ENCODE data around the gene ZNF638.
A peak's percentile ranks its signal among the peaks of the same experiment; 100 is the strongest.
"Not testable (repeated sequence)": the region's sequence is repeated elsewhere in the genome, so short reads cannot be mapped to it uniquely, and the experiment has no call there.

ZNF638 gene

DNA sequence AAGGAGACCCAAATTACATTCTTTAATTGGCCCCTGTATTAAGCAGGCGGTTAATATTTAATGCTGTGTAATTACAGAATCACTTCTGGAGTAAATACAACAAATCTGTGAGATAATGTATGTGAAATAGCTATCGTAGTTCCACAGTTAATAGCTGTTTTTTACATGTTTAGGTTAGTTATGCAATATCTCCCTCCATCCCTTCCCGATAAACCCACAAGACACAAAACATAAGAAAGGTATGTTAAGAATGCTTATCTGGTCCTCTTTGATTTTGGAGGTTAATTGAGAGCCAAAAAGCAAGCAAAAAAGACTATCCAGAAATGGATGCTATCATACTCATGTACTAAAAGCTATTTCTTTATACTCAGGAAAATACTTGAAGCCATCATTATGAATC is 49.1 kb downstream of the ZNF638 start:
- DNase-seq (ENCODE audit: low read depth) = no peak
- H3K4me3 ChIP-seq (ENCODE audit: low read depth, low read length) = no peak overlapping the region

GRCh38 chr2:71385012-71385411 is 53.4 kb downstream of the ZNF638 start:
- DNase-seq (ENCODE audit: low read depth) = peak; percentile 39
- H3K4me3 ChIP-seq (ENCODE audit: low read depth, low read length) = no peak overlapping the region

DNA sequence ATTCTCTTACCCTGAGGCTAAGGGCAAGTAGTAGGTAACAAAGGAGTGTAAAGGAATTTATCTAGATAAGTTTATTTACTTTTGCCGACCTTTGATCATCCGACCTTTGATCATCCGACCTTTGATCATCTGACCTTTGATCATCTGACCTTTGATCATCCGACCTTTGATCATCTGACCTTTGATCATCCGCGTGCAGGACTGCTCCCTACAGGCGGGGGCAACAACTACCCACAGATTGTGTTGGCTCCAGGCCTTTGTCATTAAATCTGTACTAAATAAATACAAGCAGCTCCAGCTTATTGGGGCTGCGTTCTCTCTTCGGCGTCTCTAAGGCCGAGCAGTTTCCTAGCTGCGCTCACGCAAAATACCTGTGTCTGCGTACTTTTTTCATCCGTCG is 56.6 kb downstream of the ZNF638 start:
- no peak overlapping the region for H3K4me3 ChIP-seq (ENCODE audit: low read depth, low read length)
- no peak for DNase-seq (ENCODE audit: low read depth)

DNA sequence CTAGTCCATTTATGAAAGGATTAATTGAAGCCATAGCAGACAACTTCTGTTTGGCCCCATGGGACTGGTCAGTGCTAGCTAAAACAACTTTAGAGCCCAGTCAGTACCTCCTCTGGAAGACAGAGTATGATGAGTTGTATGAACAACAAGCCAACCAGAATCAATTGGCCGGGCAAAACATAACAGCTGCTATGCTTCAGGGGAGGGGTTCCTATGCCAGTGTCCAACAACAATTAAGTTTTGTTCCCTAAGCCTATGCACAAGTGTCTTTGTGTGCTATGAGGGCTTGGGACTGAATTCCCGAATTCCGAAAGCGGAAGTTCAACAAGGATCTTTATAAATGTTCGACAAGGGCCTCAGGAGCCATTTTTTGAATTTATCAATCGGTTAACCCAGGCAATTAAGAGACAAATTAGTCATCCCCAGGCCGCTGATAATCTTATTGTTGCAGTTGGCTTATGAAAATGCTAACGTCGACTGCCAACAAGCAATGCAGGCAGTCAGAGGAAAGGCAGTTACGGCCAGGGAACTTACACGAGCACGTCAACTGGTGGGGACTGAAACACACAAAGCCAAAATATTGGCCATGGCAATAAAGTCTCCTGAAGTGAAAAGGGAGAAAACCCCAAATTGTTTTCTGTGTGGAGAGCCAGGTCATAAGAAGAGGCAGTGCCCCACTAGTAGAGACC is 57.9 kb downstream of the ZNF638 start:
- no peak overlapping the region for H3K4me3 ChIP-seq (ENCODE audit: low read depth, low read length)
- DNase-seq (ENCODE audit: low read depth) = no peak

DNA sequence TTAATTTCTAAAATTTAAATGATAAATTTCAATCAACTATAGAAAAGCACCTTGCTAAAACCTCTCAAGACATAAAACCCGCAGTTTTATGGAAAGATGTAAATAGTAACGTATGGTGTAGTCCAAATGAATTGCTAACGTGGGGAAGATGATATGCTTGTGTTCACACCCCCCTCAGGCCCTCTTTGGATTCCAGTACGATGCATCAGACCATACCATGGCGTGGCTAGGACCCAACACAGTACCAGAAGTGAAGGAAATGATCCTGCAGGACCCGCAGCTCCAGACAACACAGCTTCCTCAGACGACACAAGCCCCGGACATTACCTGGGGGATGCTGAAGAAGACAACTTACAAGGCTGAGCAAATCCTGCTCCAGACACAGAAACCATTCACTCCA is 61.6 kb downstream of the ZNF638 start:
- DNase-seq (ENCODE audit: low read depth) = no peak
- H3K4me3 ChIP-seq (ENCODE audit: low read depth, low read length) = no peak overlapping the region

- DNase-seq (ENCODE audit: low read depth) = no peak
- no peak overlapping the region for H3K4me3 ChIP-seq (ENCODE audit: low read depth, low read length)
Observed at GRCh38 chr2:71395471-71395870, 63.9 kb downstream of the ZNF638 start.

DNA sequence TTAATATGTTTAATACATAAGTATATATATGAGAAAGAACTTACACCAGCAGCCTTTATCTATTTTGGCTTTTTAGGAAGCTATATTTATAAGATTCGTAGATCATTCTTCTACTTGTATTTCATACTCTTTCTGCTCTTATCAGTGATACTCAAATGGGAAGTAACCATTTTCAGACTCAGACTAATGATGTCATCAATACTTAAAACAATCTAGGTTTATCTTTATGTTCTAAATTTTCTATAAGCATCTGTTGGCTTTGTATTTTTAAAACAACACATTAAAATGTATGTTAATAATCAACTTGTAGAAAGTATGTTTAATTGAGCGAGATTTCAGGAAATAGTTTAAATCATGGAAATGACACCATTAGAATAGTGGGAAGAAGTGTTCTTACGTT is 70.8 kb downstream of the ZNF638 start:
- DNase-seq (ENCODE audit: low read depth) = no peak
- H3K4me3 ChIP-seq (ENCODE audit: low read depth, low read length) = no peak overlapping the region

- H3K4me3 ChIP-seq (ENCODE audit: low read depth, low read length) = no peak overlapping the region
- DNase-seq (ENCODE audit: low read depth) = no peak
Observed at GRCh38 chr2:71409611-71410010, 78.0 kb downstream of the ZNF638 start.

- no peak for DNase-seq (ENCODE audit: low read depth)
- H3K4me3 ChIP-seq (ENCODE audit: low read depth, low read length) = no peak overlapping the region
Observed at GRCh38 chr2:71410696-71411095, 79.1 kb downstream of the ZNF638 start.

DNA sequence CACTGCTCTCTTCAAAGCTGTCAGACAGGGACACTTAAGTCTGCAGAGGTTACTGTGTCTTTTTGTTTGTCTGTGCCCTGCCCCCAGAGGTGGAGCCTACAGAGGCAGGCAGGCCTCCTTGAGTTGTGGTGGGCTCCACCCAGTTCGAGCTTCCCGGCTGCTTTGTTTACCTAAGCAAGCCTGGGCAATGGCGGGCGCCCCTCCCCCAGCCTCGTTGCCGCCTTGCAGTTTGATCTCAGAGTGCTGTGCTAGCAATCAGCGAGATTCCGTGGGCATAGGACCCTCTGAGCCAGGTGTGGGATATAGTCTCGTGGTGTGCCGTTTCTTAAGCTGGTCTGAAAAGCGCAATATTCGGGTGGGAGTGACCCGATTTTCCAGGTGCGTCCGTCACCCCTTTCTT is 85.3 kb downstream of the ZNF638 start:
- H3K4me3 ChIP-seq (ENCODE audit: low read depth, low read length); DNase-seq (ENCODE audit: low read depth): not testable (repeated sequence)

DNA sequence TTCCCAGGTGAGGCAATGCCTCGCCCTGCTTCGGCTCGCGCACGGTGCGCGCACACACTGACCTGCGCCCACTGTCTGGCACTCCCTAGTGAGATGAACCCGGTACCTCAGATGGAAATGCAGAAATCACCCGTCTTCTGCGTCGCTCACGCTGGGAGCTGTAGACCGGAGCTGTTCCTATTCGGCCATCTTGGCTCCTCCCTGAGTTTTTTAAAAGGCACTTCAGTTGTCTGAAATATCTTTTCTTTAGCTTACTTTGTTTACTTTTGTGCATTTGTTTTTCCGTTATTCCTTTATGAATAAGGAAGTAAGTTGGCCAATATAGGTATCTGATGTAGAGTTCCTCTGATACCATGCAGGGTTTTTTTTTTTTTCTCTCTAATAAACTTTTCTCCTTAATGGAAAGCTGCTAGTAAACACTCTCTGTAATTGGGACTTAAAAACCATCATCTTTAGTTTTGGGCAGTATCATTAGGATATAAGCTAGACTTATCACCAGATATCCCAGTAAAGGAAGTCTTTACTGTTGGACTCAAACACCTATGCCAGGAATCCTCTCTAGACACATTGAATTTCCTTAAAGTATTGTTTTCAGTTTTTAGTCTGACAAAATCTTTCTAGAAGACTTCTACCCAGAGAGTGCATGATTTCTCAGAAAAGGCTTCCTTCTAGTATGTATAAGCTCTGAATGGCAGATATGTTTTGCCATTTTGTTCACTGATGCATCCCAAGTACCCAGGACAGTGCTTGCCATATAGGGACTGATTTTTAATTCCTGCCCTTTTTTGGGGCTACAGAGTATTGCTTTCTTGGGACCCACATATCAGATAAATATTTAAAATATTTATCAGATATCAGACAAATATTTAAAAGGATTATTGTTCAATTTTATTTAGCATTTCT is 86.0 kb downstream of the ZNF638 start:
- no peak for DNase-seq (ENCODE audit: low read depth)
- no peak overlapping the region for H3K4me3 ChIP-seq (ENCODE audit: low read depth, low read length)

- no peak overlapping the region for H3K4me3 ChIP-seq (ENCODE audit: low read depth, low read length)
- DNase-seq (ENCODE audit: low read depth) = no peak
Observed at GRCh38 chr2:71419145-71419544, 87.6 kb downstream of the ZNF638 start.

DNA sequence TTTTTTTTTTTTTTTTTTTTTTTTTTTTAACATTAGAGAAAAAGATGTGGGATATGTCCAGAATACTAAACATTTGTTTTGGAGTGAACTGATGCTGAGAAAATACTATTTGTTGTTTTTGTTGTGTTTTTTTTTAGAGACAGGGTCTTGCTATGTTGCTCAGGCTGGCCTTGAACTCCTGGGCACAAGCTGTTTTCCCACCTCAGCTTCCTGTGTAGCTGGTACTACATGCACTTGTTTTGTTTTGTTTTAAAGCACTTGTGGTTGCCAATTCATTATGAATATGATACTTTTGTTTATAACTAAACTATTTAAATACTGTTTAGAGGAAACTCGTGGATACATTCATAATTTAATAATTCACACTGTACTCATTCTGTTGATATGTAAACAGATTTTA is 88.4 kb downstream of the ZNF638 start:
- no peak overlapping the region for H3K4me3 ChIP-seq (ENCODE audit: low read depth, low read length)
- no peak for DNase-seq (ENCODE audit: low read depth)

- no peak for DNase-seq (ENCODE audit: low read depth)
- H3K4me3 ChIP-seq (ENCODE audit: low read depth, low read length) = no peak overlapping the region
Observed at GRCh38 chr2:71422786-71423185, 91.2 kb downstream of the ZNF638 start.

DNA sequence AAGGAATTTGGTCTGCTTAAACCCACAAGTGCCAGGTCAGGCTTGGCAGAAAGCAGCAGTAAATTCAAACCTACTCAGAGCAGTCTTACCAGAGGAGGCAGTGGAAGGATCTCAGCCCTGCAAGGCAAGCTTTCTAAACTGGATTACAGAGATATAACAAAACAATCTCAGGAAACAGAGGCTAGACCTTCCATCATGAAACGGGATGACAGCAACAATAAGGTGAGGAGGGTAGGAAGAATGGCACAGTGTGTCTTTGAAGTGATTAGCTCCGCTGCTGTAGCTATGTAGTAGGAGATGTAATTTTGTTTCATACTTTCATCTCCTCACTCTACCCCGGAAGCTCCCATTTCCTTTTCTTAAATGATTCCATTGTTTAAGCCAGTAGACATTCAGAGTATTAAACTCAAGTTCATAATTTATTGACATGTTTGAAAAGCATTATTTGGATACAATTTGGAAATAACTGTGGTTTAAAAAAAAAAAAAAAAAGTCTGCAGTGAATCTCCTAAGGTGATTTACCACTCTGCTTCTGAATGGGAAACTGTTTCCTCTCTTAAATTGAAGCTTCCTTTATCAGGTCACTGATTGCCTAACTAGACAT is 92.3 kb downstream of the ZNF638 start:
- H3K4me3 ChIP-seq (ENCODE audit: low read depth, low read length) = no peak overlapping the region

DNA sequence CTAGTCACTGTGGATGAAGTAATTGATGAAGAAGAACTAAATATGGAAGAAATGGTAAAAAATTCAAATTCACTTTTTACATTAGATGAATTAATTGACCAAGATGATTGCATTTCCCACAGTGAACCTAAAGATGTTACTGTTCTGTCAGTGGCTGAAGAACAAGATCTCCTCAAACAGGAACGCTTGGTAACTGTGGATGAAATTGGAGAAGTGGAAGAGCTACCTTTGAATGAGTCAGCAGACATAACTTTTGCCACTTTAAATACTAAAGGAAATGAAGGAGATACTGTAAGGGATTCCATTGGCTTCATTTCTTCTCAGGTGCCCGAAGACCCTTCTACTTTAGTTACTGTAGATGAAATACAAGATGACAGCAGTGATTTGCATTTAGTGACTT is 95.1 kb downstream of the ZNF638 start:
- H3K4me3 ChIP-seq (ENCODE audit: low read depth, low read length) = no peak overlapping the region
- DNase-seq (ENCODE audit: low read depth) = no peak

More for the DNA sequence above, 92.3 kb downstream of the ZNF638 start:
- no peak for DNase-seq (ENCODE audit: low read depth)

GRCh38 chr2:71428472-71429383 is 97.1 kb downstream of the ZNF638 start:
- H3K4me3 ChIP-seq (ENCODE audit: low read depth, low read length) = no peak overlapping the region
- DNase-seq (ENCODE audit: low read depth) = no peak

GRCh38 chr2:71445142-71445541 is 113.6 kb downstream of the ZNF638 start:
- not testable (repeated sequence) for H3K4me3 ChIP-seq (ENCODE audit: low read depth, low read length); DNase-seq (ENCODE audit: low read depth)

DNA sequence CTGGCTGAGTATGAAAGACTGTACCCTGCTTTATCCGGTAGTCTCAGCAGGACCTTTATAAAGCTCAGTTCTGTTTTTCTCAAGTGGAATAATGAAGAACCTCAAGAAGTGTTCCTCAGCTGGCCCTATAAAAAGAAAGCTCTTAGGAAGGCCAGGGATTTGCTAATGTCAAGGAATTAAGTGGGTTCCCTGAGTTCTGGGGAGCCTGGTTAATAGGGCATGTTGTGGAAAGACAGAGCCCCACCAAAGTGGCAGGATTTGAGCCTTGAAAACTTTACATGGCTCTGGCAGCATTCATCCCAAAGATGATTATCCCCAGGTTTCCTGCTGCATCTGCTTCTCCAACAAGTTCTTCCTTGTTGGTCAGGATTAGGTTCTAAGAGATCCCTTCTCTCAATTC is 114.9 kb downstream of the ZNF638 start:
- DNase-seq (ENCODE audit: low read depth) = no peak
- H3K4me3 ChIP-seq (ENCODE audit: low read depth, low read length) = no peak overlapping the region
